Measurements from ENCODE around the gene ATAD2B. TPM values are rescaled to one million over a fixed set of nuclear protein-coding genes. Genes with fewer than 3 reads are reported as not detected.
"Not testable (repeated sequence)": the region's sequence is repeated elsewhere in the genome, so short reads cannot be mapped to it uniquely, and the experiment has no call there.

The ATAD2B gene
- polyA plus RNA-seq, 3 donors, result 2.0 to 3.9 (median 3.2) TPM

- 91 to 93% (median 92%) methylated on average over 2 of the region's 2 CpGs for WGBS, 3 donors
- H3K27ac ChIP-seq (ENCODE audit: low read depth, low read length), result no peak overlapping the region
Measured at GRCh38 chr2:23814963-23815362, 112.0 kb downstream of the ATAD2B start.

- H3K27ac ChIP-seq (ENCODE audit: low read depth, low read length), result no peak overlapping the region
- WGBS, 3 donors, result 95 to 98% (median 98%) methylated on average over 2 of the region's 2 CpGs
Measured at GRCh38 chr2:23813438-23813837, 113.5 kb downstream of the ATAD2B start.

DNA sequence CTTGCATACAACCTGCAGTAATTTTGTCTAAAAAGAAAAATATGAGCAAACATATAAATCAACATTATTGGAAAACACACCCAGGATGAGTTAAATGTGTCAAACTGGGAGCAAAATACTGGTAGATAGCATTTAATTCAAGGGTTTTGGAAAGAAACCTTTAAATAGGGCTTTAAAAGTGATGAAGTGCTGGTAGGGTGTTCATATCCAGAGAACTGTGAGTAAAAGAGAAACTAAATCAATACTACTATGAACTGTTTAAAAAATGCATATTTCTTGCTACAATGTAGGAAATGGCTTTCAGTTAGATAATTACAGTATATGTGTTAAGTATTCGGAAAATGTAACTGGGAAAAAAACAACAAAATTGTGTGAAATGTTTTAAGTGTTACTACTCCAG lies 117.8 kb downstream of the ATAD2B start:
- no peak overlapping the region for H3K27ac ChIP-seq (ENCODE audit: low read depth, low read length)
- 95 to 98% (median 96%) methylated on average over 1 of the region's 1 CpG for WGBS, 3 donors

GRCh38 chr2:23806665-23807249 lies 120.2 kb downstream of the ATAD2B start:
- WGBS, 3 donors, result 98 to 100% (median 99%) methylated on average over 1 of the region's 1 CpG
- no peak overlapping the region for H3K27ac ChIP-seq (ENCODE audit: low read depth, low read length)

DNA sequence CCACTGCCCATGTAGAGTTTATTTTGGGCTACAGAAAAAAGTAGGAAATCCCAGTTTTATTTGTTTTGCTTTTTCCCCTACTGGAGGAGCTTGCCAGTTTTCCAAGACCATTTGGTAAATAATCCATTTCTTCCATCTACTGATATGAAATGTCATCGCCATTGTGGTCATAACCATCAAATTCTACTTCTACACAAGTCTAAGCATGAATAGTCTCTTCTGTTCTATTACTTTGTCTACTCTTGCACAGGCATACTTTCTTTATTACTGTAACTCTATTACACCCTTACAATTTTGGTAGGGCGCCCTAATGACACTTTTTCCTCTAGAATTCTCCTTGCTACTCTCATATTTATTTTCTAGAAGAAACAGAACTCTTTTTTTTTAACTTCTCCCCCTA lies 120.7 kb downstream of the ATAD2B start:
- WGBS, 3 donors, result 39 to 50% (median 48%) methylated on average over 2 of the region's 2 CpGs
- H3K27ac ChIP-seq (ENCODE audit: low read depth, low read length), result no peak overlapping the region

- no peak overlapping the region for H3K27ac ChIP-seq (ENCODE audit: low read depth, low read length)
- WGBS, 3 donors, result 52 to 66% (median 56%) methylated on average over 5 of the region's 5 CpGs
Measured at GRCh38 chr2:23803965-23804542, 122.9 kb downstream of the ATAD2B start.

GRCh38 chr2:23803264-23803964 lies 123.5 kb downstream of the ATAD2B start:
- 68 to 83% (median 79%) methylated on average over 5 of the region's 5 CpGs for WGBS, 3 donors
- no peak overlapping the region for H3K27ac ChIP-seq (ENCODE audit: low read depth, low read length)

DNA sequence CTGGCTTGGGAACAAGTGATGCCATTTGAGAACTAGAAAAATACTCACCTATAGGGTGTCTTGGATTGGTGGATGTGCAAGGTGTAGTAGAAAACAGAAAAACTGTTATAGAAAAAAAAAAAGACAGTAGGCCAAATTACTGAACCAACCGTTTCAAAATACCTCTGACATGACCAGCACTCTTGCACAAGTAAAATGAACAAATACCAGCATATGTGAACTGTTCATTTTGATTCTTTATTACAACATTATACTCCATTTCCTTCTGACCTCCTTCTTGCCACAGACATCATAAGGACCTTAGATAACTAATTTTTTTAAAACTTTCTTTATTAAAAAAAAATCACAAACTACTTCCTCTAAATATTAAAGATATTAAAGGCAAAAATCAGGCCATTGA lies 125.5 kb downstream of the ATAD2B start:
- H3K27ac ChIP-seq (ENCODE audit: low read depth, low read length), result no peak overlapping the region
- 33 to 73% (median 46%) methylated on average over 1 of the region's 1 CpG for WGBS, 3 donors

GRCh38 chr2:23794234-23794633 lies 132.7 kb downstream of the ATAD2B start:
- no peak overlapping the region for H3K27ac ChIP-seq (ENCODE audit: low read depth, low read length)
- WGBS, 3 donors, result 96 to 100% (median 98%) methylated on average over 1 of the region's 1 CpG

- 49 to 92% (median 61%) methylated on average over 2 of the region's 2 CpGs for WGBS, 3 donors
- H3K27ac ChIP-seq (ENCODE audit: low read depth, low read length), result no peak overlapping the region
Measured at GRCh38 chr2:23793476-23793875, 133.4 kb downstream of the ATAD2B start.

- H3K27ac ChIP-seq (ENCODE audit: low read depth, low read length), result no peak overlapping the region
Measured at GRCh38 chr2:23791030-23791429, 135.9 kb downstream of the ATAD2B start.

DNA sequence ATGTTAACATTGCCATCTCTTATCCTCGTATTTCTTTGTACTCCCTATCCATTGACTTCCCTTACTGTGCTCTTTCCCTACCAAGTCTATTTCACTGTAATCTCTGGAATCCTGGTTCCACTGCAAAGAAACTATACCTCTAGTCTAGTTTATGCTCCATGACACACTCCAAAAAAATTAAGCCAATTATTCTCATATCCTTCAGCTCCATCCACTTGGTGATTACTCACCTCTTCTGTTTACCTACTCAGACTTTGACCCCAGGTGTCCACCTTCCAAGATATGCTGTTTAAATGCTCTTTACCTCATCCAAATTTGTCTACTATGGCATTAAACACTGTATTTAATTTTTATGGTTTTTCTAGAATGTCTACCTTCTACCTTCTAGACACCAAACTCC lies 137.9 kb downstream of the ATAD2B start:
- H3K27ac ChIP-seq (ENCODE audit: low read depth, low read length), result no peak overlapping the region
- 88 to 96% (median 94%) methylated on average over 1 of the region's 1 CpG for WGBS, 3 donors

GRCh38 chr2:23788100-23788499 lies 138.8 kb downstream of the ATAD2B start:
- WGBS, 3 donors, result 35 to 72% (median 61%) methylated on average over 1 of the region's 1 CpG
- no peak overlapping the region for H3K27ac ChIP-seq (ENCODE audit: low read depth, low read length)

GRCh38 chr2:23784971-23785370 lies 142.0 kb downstream of the ATAD2B start:
- H3K27ac ChIP-seq (ENCODE audit: low read depth, low read length), result no peak overlapping the region

DNA sequence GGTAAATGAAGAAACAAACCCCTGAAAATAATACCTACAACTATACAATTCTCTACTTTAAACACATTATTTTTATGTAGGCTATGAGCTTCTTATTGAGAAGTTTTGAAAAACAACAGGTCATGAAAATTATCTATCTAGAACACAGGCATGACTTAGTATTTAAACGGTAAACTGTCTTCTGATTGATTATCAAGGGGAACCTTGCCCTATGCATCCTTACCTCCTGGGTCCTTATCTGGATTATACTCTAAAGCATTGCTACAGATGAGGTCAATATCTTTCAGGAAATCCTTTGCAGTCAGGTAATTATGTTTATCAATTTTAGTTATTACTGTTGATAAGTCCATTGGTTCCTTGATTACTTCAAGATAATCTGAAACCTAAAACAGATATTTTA lies 144.3 kb downstream of the ATAD2B start:
- H3K27ac ChIP-seq (ENCODE audit: low read depth, low read length), result no peak overlapping the region
- WGBS, 3 donors, result 45 to 91% (median 90%) methylated on average over 1 of the region's 1 CpG

DNA sequence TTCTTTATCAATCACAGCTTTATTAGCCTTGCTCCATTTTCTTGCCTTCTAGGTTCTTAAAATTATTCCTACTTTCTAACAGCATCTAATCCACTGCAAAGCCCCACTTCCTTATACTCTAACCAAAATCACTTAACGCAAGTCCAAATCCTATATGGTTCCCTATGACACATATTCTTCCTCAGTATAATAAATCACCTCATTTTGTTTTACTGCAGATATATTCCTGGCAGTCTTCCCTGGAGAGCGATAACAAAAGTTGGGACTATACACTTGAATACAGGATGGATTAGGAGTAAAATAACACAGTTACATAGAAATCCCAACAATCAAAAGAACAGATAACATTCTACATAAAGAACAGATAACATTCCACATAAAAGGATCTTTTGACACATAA lies 144.8 kb downstream of the ATAD2B start:
- 89 to 95% (median 90%) methylated on average over 2 of the region's 2 CpGs for WGBS, 3 donors
- H3K27ac ChIP-seq (ENCODE audit: low read depth, low read length), result no peak overlapping the region

- WGBS, 3 donors, result 96 to 97% (median 97%) methylated on average over 10 of the region's 10 CpGs
Measured at GRCh38 chr2:23780465-23780864, 146.5 kb downstream of the ATAD2B start.

GRCh38 chr2:23777826-23778225 lies 149.1 kb downstream of the ATAD2B start:
- H3K27ac ChIP-seq (ENCODE audit: low read depth, low read length), result no peak overlapping the region
- 68 to 84% (median 73%) methylated on average over 2 of the region's 2 CpGs for WGBS, 3 donors

More at GRCh38 chr2:23780465-23780864, 146.5 kb downstream of the ATAD2B start:
- not testable (repeated sequence) for H3K27ac ChIP-seq (ENCODE audit: low read depth, low read length)

GRCh38 chr2:23776021-23776420 lies 150.9 kb downstream of the ATAD2B start:
- 97 to 100% (median 99%) methylated on average over 6 of the region's 6 CpGs for WGBS, 3 donors

GRCh38 chr2:23772684-23773083 lies 154.2 kb downstream of the ATAD2B start:
- no peak overlapping the region for H3K27ac ChIP-seq (ENCODE audit: low read depth, low read length)
- WGBS, 3 donors, result 98 to 99% (median 99%) methylated on average over 7 of the region's 7 CpGs

More at GRCh38 chr2:23776021-23776420, 150.9 kb downstream of the ATAD2B start:
- H3K27ac ChIP-seq (ENCODE audit: low read depth, low read length), result no peak overlapping the region
